Parathyroid adenoma (tissue), 2 donors: ENCODE measurements around the gene CXCL6.

Source experiments
- H2AFZ ChIP-seq: fragments of 300-600 bp; sonication (generic); one replicate; pipeline ENCODE4 v1.7.0; 2017; ENCODE audit warnings: antibody characterized with exemption, mild to moderate bottlenecking
- H3K27ac ChIP-seq: fragments of 300-600 bp; sonication (generic); one replicate; pipeline ENCODE4 v1.7.0; 2017
- H3K27me3 ChIP-seq: fragments of 300-600 bp; sonication (generic); one replicate; pipeline ENCODE4 v1.7.0; 2017; ENCODE audit warnings: low read length; ENCODE audit not compliant: control insufficient read depth, insufficient read depth
- H3K36me3 ChIP-seq: fragments of 300-600 bp; sonication (generic); one replicate; pipeline ENCODE4 v1.7.0; 2017; ENCODE audit warnings: low read length; ENCODE audit not compliant: control insufficient read depth, insufficient read depth
- H3K4me1 ChIP-seq: fragments of 300-600 bp; sonication (generic); one replicate; pipeline ENCODE4 v1.7.0; 2017; ENCODE audit warnings: control low read depth
- H3K4me2 ChIP-seq: fragments of 300-600 bp; sonication (generic); one replicate; pipeline ENCODE4 v1.7.0; 2017; ENCODE audit warnings: low read length
- H3K4me3 ChIP-seq: fragments of 300-600 bp; sonication (generic); one replicate; pipeline ENCODE4 v1.7.0; 2017; ENCODE audit warnings: low read depth, low read length
- H3K79me2 ChIP-seq: fragments of 300-600 bp; sonication (generic); one replicate; pipeline ENCODE4 v1.7.0; 2017; ENCODE audit warnings: control low read depth
- H3K9ac ChIP-seq: fragments of 300-600 bp; sonication (generic); one replicate; pipeline ENCODE4 v1.7.0; 2017; ENCODE audit warnings: mild to moderate bottlenecking
- H3K9me3 ChIP-seq: fragments of 300-600 bp; sonication (generic); one replicate; pipeline ENCODE4 v1.7.0; 2017; ENCODE audit warnings: low read length; ENCODE audit not compliant: control insufficient read depth
- CTCF ChIP-seq: fragments of 300-600 bp; sonication (generic); IDR thresholded peaks from one replicate; pipeline ENCODE4 v1.7.0; 2017; ENCODE audit warnings: antibody characterized with exemption, mild to moderate bottlenecking
- donor health status: primary hyperparathyroidism.

CXCL6 gene

GRCh38 chr4:73853718-73854473 is 17.4 kb downstream of the CXCL6 start:
- TF ChIP-seq CTCF, result no peak
- Histone ChIP-seq H3K4me1 (no peaks in the 10 kb centered on the region), H3K27me3 (no peaks in the 10 kb centered on the region), H3K79me2 (no peaks in the 10 kb centered on the region), H3K9ac (no peak overlapping the region), H3K9me3 (no peaks in the 10 kb centered on the region), H3K4me2 (no peak overlapping the region), H3K27ac (no peak overlapping the region), H3K36me3 (no peaks in the 10 kb centered on the region), H2AFZ (no peak overlapping the region), H3K4me3 (no peak overlapping the region)

GRCh38 chr4:73855406-73855805 is 18.9 kb downstream of the CXCL6 start:
- Histone ChIP-seq H3K27ac (no peak overlapping the region), H3K4me3 (no peak overlapping the region), H3K4me1 (no peaks in the 10 kb centered on the region), H3K9ac (no peak overlapping the region), H3K9me3 (no peaks in the 10 kb centered on the region), H3K79me2 (no peaks in the 10 kb centered on the region), H3K36me3 (no peaks in the 10 kb centered on the region), H3K4me2 (no peak overlapping the region), H2AFZ (no peak overlapping the region), H3K27me3 (no peaks in the 10 kb centered on the region)
- TF ChIP-seq CTCF, result no peak

- Histone ChIP-seq H3K27me3 (no peaks in the 10 kb centered on the region), H3K79me2 (no peaks in the 10 kb centered on the region), H3K27ac (no peak overlapping the region)
Measured at GRCh38 chr4:73856518-73856917, 20.0 kb downstream of the CXCL6 start.

GRCh38 chr4:73859614-73860088 is 23.2 kb downstream of the CXCL6 start:
- no peaks in the 10 kb centered on the region for H3K79me2 ChIP-seq
- H3K4me1 ChIP-seq, result no peaks in the 10 kb centered on the region

More at GRCh38 chr4:73856518-73856917, 20.0 kb downstream of the CXCL6 start:
- no peak for TF ChIP-seq CTCF
- Histone ChIP-seq H3K9me3 (no peaks in the 10 kb centered on the region), H3K4me3 (no peak overlapping the region), H3K36me3 (no peaks in the 10 kb centered on the region), H3K4me2 (no peak overlapping the region), H3K4me1 (no peaks in the 10 kb centered on the region), H2AFZ (no peak overlapping the region), H3K9ac (no peak overlapping the region)

More at GRCh38 chr4:73859614-73860088, 23.2 kb downstream of the CXCL6 start:
- H3K9me3 ChIP-seq, result no peaks in the 10 kb centered on the region
- no peaks in the 10 kb centered on the region for H3K36me3 ChIP-seq
- H2AFZ ChIP-seq, result no peak overlapping the region
- H3K9ac ChIP-seq, result no peak overlapping the region
- H3K4me3 ChIP-seq, result no peak overlapping the region
- H3K27ac ChIP-seq, result no peak overlapping the region
- no peak overlapping the region for H3K4me2 ChIP-seq
- no peaks in the 10 kb centered on the region for H3K27me3 ChIP-seq
- no peak for TF ChIP-seq CTCF
